Fibroblast of lung (primary cell): Measurements from ENCODE around the gene DYRK1A.

Experiments used
- EZH2 ChIP-seq: IDR thresholded peaks from 2 replicates; pipeline ENCODE4 v1.5.1; 2012; ENCODE audit warnings: low read length, control low read depth, mild to moderate bottlenecking; ENCODE audit errors: missing control alignments
- TF ChIP-seq, protein P1 (sequence below), 2 donors: IDR thresholded peaks in 1 of 2; conservative IDR thresholded peaks in 1 of 2; 1 replicate in 1 of 2; 2 replicates in 1 of 2; pipeline ENCODE4 v1.5.1; 2011 to 2012; ENCODE audit warnings: low read length in 2 of 2, control low read depth in 1 of 2, inconsistent platforms in 1 of 2, low read depth in 1 of 2, mild to moderate bottlenecking in 1 of 2

DNA sequence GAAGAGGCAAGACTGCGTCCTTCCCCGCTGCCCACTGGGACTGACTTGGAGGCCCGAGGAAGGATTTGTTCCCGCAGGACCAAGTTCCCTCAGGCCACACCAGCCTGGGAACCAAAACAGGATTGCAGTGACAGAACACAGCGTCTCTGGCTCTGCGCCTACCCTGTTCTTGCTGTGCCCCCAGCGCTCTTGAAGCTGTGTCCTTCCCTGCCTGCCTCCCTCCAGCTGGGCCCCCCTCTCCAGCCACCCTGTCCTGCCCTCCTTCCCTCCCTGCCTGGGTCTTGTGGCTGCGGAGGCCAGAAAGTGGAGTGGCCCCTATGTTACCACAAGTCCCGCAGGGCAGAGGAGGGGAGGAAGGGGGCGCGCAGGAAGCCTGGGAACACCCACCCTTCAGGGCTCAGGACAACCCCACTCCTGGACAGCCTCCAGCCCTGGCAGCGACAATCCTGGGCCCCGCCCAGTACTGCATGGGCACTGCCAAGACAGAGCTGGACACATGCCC is 164.9 kb downstream of the DYRK1A start:
- TF ChIP-seq, protein P1, sequence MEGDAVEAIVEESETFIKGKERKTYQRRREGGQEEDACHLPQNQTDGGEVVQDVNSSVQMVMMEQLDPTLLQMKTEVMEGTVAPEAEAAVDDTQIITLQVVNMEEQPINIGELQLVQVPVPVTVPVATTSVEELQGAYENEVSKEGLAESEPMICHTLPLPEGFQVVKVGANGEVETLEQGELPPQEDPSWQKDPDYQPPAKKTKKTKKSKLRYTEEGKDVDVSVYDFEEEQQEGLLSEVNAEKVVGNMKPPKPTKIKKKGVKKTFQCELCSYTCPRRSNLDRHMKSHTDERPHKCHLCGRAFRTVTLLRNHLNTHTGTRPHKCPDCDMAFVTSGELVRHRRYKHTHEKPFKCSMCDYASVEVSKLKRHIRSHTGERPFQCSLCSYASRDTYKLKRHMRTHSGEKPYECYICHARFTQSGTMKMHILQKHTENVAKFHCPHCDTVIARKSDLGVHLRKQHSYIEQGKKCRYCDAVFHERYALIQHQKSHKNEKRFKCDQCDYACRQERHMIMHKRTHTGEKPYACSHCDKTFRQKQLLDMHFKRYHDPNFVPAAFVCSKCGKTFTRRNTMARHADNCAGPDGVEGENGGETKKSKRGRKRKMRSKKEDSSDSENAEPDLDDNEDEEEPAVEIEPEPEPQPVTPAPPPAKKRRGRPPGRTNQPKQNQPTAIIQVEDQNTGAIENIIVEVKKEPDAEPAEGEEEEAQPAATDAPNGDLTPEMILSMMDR (conservative IDR thresholded peaks at IDR 0.05 in 1 of 2, IDR thresholded peaks at IDR 0.05 in 1 of 2; ENCODE audit: low read depth in 1 of 2, low read length in 2 of 2): no peak
- TF ChIP-seq EZH2: no peak
